Mesenchymal stem cell (in vitro differentiated cells and primary cell): ENCODE data around the gene NAV2.
"Not testable (repeated sequence)": the region's sequence is repeated elsewhere in the genome, so short reads cannot be mapped to it uniquely, and the experiment has no call there.

Source experiments
- DNase-seq: peaks from one replicate; pipeline ENCODE4 v3.0.0-alpha.2; 2013
- H2AFZ ChIP-seq: one replicate; pipeline ENCODE4 v1.6.1; 2013; ENCODE audit warnings: low read depth, mild to moderate bottlenecking, control low read depth, inconsistent platforms, low read length, moderate library complexity
- H2AK5ac ChIP-seq: 2 replicates; pipeline ENCODE4 v1.6.1; 2013; ENCODE audit warnings: low read length, moderate library complexity, mild to moderate bottlenecking, inconsistent platforms; ENCODE audit not compliant: severe bottlenecking
- H2BK120ac ChIP-seq: one replicate; pipeline ENCODE4 v1.6.1; 2013; ENCODE audit warnings: low read depth, mild to moderate bottlenecking, inconsistent platforms, low read length, moderate library complexity
- H2BK12ac ChIP-seq, 2 experiments: one replicate each; pipeline ENCODE4 v1.6.1; 2013; ENCODE audit warnings: inconsistent platforms in 2 of 2, low read length in 2 of 2, mild to moderate bottlenecking in 2 of 2, moderate library complexity in 2 of 2, control low read depth in 1 of 2
- H2BK15ac ChIP-seq: one replicate; pipeline ENCODE4 v1.6.1; 2013; ENCODE audit warnings: mild to moderate bottlenecking, low read depth, inconsistent platforms; ENCODE audit not compliant: poor library complexity, severe bottlenecking
- H2BK5ac ChIP-seq: 2 replicates; pipeline ENCODE4 v1.6.1; 2013; ENCODE audit warnings: low read depth, mild to moderate bottlenecking, low read length, control low read depth, inconsistent platforms; ENCODE audit not compliant: poor library complexity, severe bottlenecking
- H3K14ac ChIP-seq, 2 experiments: one replicate each; pipeline ENCODE4 v1.6.1; 2013; ENCODE audit warnings: inconsistent platforms in 2 of 2, low read length in 2 of 2, control low read depth in 1 of 2, mild to moderate bottlenecking in 1 of 2, moderate library complexity in 1 of 2
- H3K18ac ChIP-seq, 2 experiments: one replicate each; pipeline ENCODE4 v1.6.1; 2013; ENCODE audit warnings: inconsistent platforms in 2 of 2, low read length in 2 of 2, control low read depth in 1 of 2, low read depth in 1 of 2, mild to moderate bottlenecking in 1 of 2
- H3K23ac ChIP-seq, 2 experiments: one replicate each; pipeline ENCODE4 v1.6.1; 2013; ENCODE audit warnings: inconsistent platforms in 2 of 2, low read length in 2 of 2, mild to moderate bottlenecking in 2 of 2, moderate library complexity in 2 of 2, control low read depth in 1 of 2
- H3K27ac ChIP-seq: 2 replicates; pipeline ENCODE4 v1.5.1; 2013; ENCODE audit warnings: mild to moderate bottlenecking, moderate library complexity, low read length, control low read depth, inconsistent platforms; ENCODE audit not compliant: poor library complexity, severe bottlenecking
- H3K27me3 ChIP-seq, 2 experiments: 2 replicates each; pipeline versions ENCODE4 v1.6.1 to v1.7.0; 2013; ENCODE audit warnings: low read length in 2 of 2, mild to moderate bottlenecking in 2 of 2, moderate library complexity in 2 of 2, control low read depth in 1 of 2, inconsistent platforms in 1 of 2; ENCODE audit not compliant: control insufficient read depth in 1 of 2, insufficient read depth in 1 of 2
- H3K36me3 ChIP-seq, 2 experiments: 2 replicates each; pipeline versions ENCODE4 v1.6.1 to v1.7.0; 2013; ENCODE audit warnings: low read length in 2 of 2, control low read depth in 1 of 2, inconsistent platforms in 1 of 2, low read depth in 1 of 2, mild to moderate bottlenecking in 1 of 2; ENCODE audit not compliant: insufficient read depth in 2 of 2, control insufficient read depth in 1 of 2
- H3K4ac ChIP-seq, 2 experiments: one replicate each; pipeline ENCODE4 v1.6.1; 2013; ENCODE audit warnings: inconsistent platforms in 2 of 2, low read length in 2 of 2, mild to moderate bottlenecking in 2 of 2, moderate library complexity in 2 of 2, control low read depth in 1 of 2, low read depth in 1 of 2
- H3K4me1 ChIP-seq: 2 replicates; pipeline ENCODE4 v1.6.1; 2013; ENCODE audit warnings: low read depth, low read length, control low read depth; ENCODE audit not compliant: control insufficient read depth, insufficient read depth
- H3K4me2 ChIP-seq: 2 replicates; pipeline ENCODE4 v1.6.1; 2013; ENCODE audit warnings: low read length, mild to moderate bottlenecking, inconsistent platforms; ENCODE audit not compliant: poor library complexity, severe bottlenecking
- H3K4me3 ChIP-seq, 2 experiments: 2 replicates each; pipeline versions ENCODE4 v1.5.1 to v1.7.0; 2013; ENCODE audit warnings: low read length in 2 of 2, mild to moderate bottlenecking in 2 of 2, control low read depth in 1 of 2, low read depth in 1 of 2; ENCODE audit not compliant: insufficient read depth in 1 of 2
- H3K79me1 ChIP-seq: replicated peaks from 2 replicates; pipeline ENCODE4 v1.6.1; 2013; ENCODE audit warnings: mild to moderate bottlenecking, control low read depth, low read length, inconsistent platforms; ENCODE audit not compliant: poor library complexity, severe bottlenecking
- H3K9ac ChIP-seq: 2 replicates; pipeline ENCODE4 v1.7.0; 2013; ENCODE audit warnings: mild to moderate bottlenecking, low read length, moderate library complexity
- H3K9me3 ChIP-seq: 2 replicates; pipeline ENCODE4 v1.7.0; 2013; ENCODE audit warnings: mild to moderate bottlenecking, low read length; ENCODE audit not compliant: control insufficient read depth
- H4K8ac ChIP-seq: one replicate; pipeline ENCODE4 v1.6.1; 2013; ENCODE audit warnings: inconsistent platforms, mild to moderate bottlenecking, low read length, moderate library complexity
- H4K91ac ChIP-seq: one replicate; pipeline ENCODE4 v1.6.1; 2013; ENCODE audit warnings: mild to moderate bottlenecking, low read length, inconsistent platforms
- WGBS: methylation state at CpG from one replicate; pipeline ENCODE4 v1.1.7; 2013; ENCODE audit warnings: mixed read lengths; 5-methylcytosine and 5-hydroxymethylcytosine counted together

NAV2 gene

DNA sequence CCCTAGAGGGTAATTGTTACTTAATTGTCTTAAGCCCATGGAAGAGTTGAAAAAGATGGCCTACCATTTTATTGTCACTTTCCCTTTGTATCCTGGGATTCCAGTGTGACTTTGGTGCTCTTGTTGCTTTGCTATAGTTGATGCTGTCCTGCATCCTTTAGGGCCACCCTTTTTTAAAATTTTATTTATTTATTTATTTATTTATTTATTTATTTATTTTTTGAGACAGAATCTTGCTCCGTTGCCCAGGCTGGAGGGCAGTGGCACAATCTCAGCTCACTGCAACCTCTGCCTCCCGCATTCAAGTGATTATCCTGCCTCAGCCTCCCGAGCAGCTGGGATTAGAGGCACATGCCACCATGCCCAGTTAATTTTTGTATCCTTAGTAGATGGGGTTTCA lies 247.8 kb downstream of the NAV2 start:
- not testable (repeated sequence) for H3K4ac ChIP-seq

DNA sequence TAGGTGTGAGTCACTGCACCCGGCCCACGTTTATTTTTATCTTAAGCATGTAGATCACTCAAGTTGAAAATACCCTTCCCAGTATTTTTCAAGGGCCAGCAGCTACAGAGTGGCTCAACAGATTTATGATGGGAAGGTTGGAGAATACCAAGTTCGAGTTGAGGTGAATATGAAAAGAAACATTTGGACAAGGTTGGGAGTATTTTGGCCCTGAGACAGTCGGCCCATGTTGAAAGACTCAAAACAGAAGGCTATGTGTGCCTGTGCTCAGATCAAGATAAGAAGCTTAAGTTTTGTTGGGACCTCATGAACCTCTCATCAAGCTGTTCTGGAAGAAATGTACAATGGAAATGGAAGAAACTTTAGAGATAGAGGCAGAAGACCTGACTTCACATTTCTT lies 248.6 kb downstream of the NAV2 start:
- Histone ChIP-seq H3K4me1 (peaks cover 8% of the 10 kb centered on the region), H2BK12ac (no peak overlapping the region), H3K27me3 (no peaks in the 10 kb centered on the region), H2AK5ac (no peak overlapping the region), H3K27ac (no peak overlapping the region), H3K9ac (no peak overlapping the region), H3K4me3 (no peak overlapping the region), H4K91ac (no peak overlapping the region), H2BK15ac (no peak overlapping the region), H2AFZ (no peak overlapping the region), H3K4me2 (no peak overlapping the region), H3K9me3 (no peaks in the 10 kb centered on the region), H3K4ac (no peak overlapping the region), H3K23ac (no peak overlapping the region), H3K79me1 (peaks cover 14% of the 10 kb centered on the region), H2BK120ac (no peak overlapping the region), H3K14ac (no peak overlapping the region), H3K36me3 (peaks cover 3 to 70% of the 10 kb centered on the region in 2 experiments), H4K8ac (no peak overlapping the region), H2BK5ac (no peak overlapping the region), H3K18ac (no peak overlapping the region)
- 78% methylated on average over 4 of the region's 4 CpGs for WGBS
- DNase-seq: no peak

More for the DNA sequence above, 247.8 kb downstream of the NAV2 start:
- H3K79me1 ChIP-seq: peaks cover 13% of the 10 kb centered on the region
- peaks cover 0 to 70% of the 10 kb centered on the region in 2 experiments for H3K36me3 ChIP-seq
- H2BK15ac ChIP-seq, H4K8ac ChIP-seq, H3K9ac ChIP-seq, H4K91ac ChIP-seq, H2AK5ac ChIP-seq, H3K4me3 ChIP-seq, H3K18ac ChIP-seq, H3K27me3 ChIP-seq, H3K9me3 ChIP-seq, DNase-seq, H2BK120ac ChIP-seq, H3K27ac ChIP-seq, H3K23ac ChIP-seq, H3K4me1 ChIP-seq, H2AFZ ChIP-seq, H2BK12ac ChIP-seq, H2BK5ac ChIP-seq, H3K14ac ChIP-seq, H3K4me2 ChIP-seq: not testable (repeated sequence)
- WGBS: 95% methylated on average over 3 of the region's 3 CpGs

GRCh38 chr11:19962053-19962800 lies 249.6 kb downstream of the NAV2 start:
- Histone ChIP-seq H2AK5ac (no peak overlapping the region), H3K4me2 (no peak overlapping the region), H3K14ac (no peak overlapping the region), H4K91ac (no peak overlapping the region), H3K9ac (no peak overlapping the region), H3K36me3 (peaks cover 3 to 72% of the 10 kb centered on the region in 2 experiments), H2BK15ac (no peak overlapping the region), H2AFZ (no peak overlapping the region), H2BK120ac (no peak overlapping the region), H3K4me1 (peaks cover 8% of the 10 kb centered on the region), H3K27me3 (no peaks in the 10 kb centered on the region), H3K4ac (no peak overlapping the region), H3K23ac (no peak overlapping the region), H4K8ac (no peak overlapping the region), H3K9me3 (no peaks in the 10 kb centered on the region), H3K18ac (peak overlapping the region in 1 of 2 experiments; percentile 42), H3K27ac (no peak overlapping the region), H2BK5ac (no peak overlapping the region), H3K4me3 (peak overlapping the region in 1 of 2 experiments; percentile 10), H2BK12ac (no peak overlapping the region), H3K79me1 (peaks cover 13% of the 10 kb centered on the region)
- WGBS: 84% methylated on average over 4 of the region's 4 CpGs
- no peak for DNase-seq

GRCh38 chr11:19962801-19963175 lies 250.2 kb downstream of the NAV2 start:
- WGBS: 77% methylated on average over 3 of the region's 4 CpGs
- H3K23ac ChIP-seq: no peak overlapping the region

More at GRCh38 chr11:19962801-19963175, 250.2 kb downstream of the NAV2 start:
- Histone ChIP-seq H4K8ac (no peak overlapping the region), H2BK5ac (no peak overlapping the region), H2BK120ac (no peak overlapping the region), H3K4me3 (peak overlapping the region in 1 of 2 experiments; percentile 10), H2AK5ac (no peak overlapping the region), H3K4ac (no peak overlapping the region), H4K91ac (no peak overlapping the region), H3K9ac (no peak overlapping the region), H2AFZ (no peak overlapping the region), H3K4me2 (no peak overlapping the region), H3K14ac (no peak overlapping the region), H3K9me3 (no peaks in the 10 kb centered on the region), H3K79me1 (peaks cover 13% of the 10 kb centered on the region), H3K27ac (peak overlapping the region; percentile 7), H3K36me3 (peaks cover 3 to 75% of the 10 kb centered on the region in 2 experiments), H3K18ac (no peak overlapping the region), H3K27me3 (no peaks in the 10 kb centered on the region), H2BK15ac (no peak overlapping the region), H2BK12ac (peak overlapping the region in 1 of 2 experiments; percentile 15), H3K4me1 (peaks cover 8% of the 10 kb centered on the region)
- DNase-seq: peak; percentile 91
